Smooth muscle cell (in vitro differentiated cells): ENCODE measurements around the gene CENPB. TPM values are rescaled to one million over a fixed set of nuclear protein-coding genes. Genes with fewer than 3 reads are reported as not detected.

Experiments
- DNase-seq: peaks from one replicate; lab custom pipeline; 2025; ENCODE audit not compliant: unreplicated experiment; lab: John Stamatoyannopoulos, UW
- H2AFZ ChIP-seq: fragments of 200-600 bp; sonication (generic); 2 replicates; pipeline ENCODE4 v1.6.0; 2016; ENCODE audit warnings: antibody characterized with exemption, low read depth, mild to moderate bottlenecking
- H3F3A ChIP-seq: fragments of 200-600 bp; sonication (generic); 2 replicates; pipeline ENCODE4 v1.6.0; 2017; ENCODE audit warnings: antibody characterized with exemption, low read depth
- H3K27ac ChIP-seq: fragments of 200-600 bp; sonication (generic); 2 replicates; pipeline ENCODE4 v1.5.1; 2016; ENCODE audit warnings: low read depth, mild to moderate bottlenecking
- H3K27me3 ChIP-seq: fragments of 200-600 bp; sonication (generic); 2 replicates; pipeline ENCODE4 v1.6.1; 2016; ENCODE audit warnings: low read depth, mild to moderate bottlenecking
- H3K36me3 ChIP-seq: fragments of 200-600 bp; sonication (generic); 2 replicates; pipeline ENCODE4 v1.5.1; 2016; ENCODE audit warnings: low read depth
- H3K4me1 ChIP-seq: fragments of 200-600 bp; sonication (generic); 2 replicates; pipeline ENCODE4 v1.5.1; 2016; ENCODE audit warnings: low read depth
- H3K4me2 ChIP-seq: fragments of 200-600 bp; sonication (generic); 2 replicates; pipeline ENCODE4 v1.6.0; 2016; ENCODE audit warnings: mild to moderate bottlenecking
- H3K4me3 ChIP-seq: fragments of 200-600 bp; sonication (generic); 2 replicates; pipeline ENCODE4 v1.5.1; 2016; ENCODE audit warnings: mild to moderate bottlenecking
- H3K79me2 ChIP-seq: fragments of 200-600 bp; sonication (generic); 2 replicates; pipeline ENCODE4 v1.6.0; 2016; ENCODE audit warnings: low read depth, mild to moderate bottlenecking
- H3K9ac ChIP-seq: fragments of 200-600 bp; sonication (generic); 2 replicates; pipeline ENCODE4 v1.6.0; 2016; ENCODE audit warnings: low read depth
- H3K9me3 ChIP-seq: fragments of 200-600 bp; sonication (generic); replicated peaks from 2 replicates; pipeline ENCODE4 v1.5.1; 2016; ENCODE audit warnings: low read depth
- H4K20me1 ChIP-seq: fragments of 200-600 bp; sonication (generic); 2 replicates; pipeline ENCODE4 v1.6.0; 2016; ENCODE audit warnings: low read depth
- CTCF ChIP-seq: fragments of 200-600 bp; sonication (generic); IDR thresholded peaks from 2 replicates; pipeline ENCODE4 v1.5.1; 2017; ENCODE audit warnings: borderline replicate concordance, mild to moderate bottlenecking, antibody characterized with exemption; ENCODE audit not compliant: insufficient read depth, poor library complexity, severe bottlenecking
- WGBS: methylation state at CpG from one replicate; pipeline ENCODE4 v1.1.7; 2016; ENCODE audit warnings: low lambda C conversion rate; 5-methylcytosine and 5-hydroxymethylcytosine counted together
- polyA plus RNA-seq: library from polyadenylated mRNA; unstranded; fragments of >200 nt; fragmentation: Nextera tagmentation; extraction: Ambion mirVana; gene quantifications from 2 replicates; pipeline ENCODE4 v1.2.1, GENCODE V29; 2016
- total RNA-seq: library from RNA; depleted of rRNA; stranded (reverse); fragments of >200 nt; gene quantifications from 2 replicates; pipeline ENCODE4 v1.2.3, GENCODE V29; 2014

The CENPB gene
- total and polyA plus RNA-seq, 2 experiments from 2014 or later, result 10.4 to 23.6 TPM

GRCh38 chr20:3752386-3752759 is 34.2 kb downstream of the CENPB start:
- peak overlapping the region; percentile 51 for H3K4me3 ChIP-seq
- H3K36me3 ChIP-seq, result no peaks in the 10 kb centered on the region
- H3F3A ChIP-seq, result peaks cover 2% of the 10 kb centered on the region
- H3K27me3 ChIP-seq, result peaks cover 42% of the 10 kb centered on the region
- peak overlapping the region; percentile 95 for H3K4me2 ChIP-seq
- no peak overlapping the region for H3K9ac ChIP-seq
- H3K4me1 ChIP-seq, result peaks cover 5% of the 10 kb centered on the region
- no peak for TF ChIP-seq CTCF
- no peaks in the 10 kb centered on the region for H3K79me2 ChIP-seq
- DNase-seq, result no peak
- H3K27ac ChIP-seq, result no peak overlapping the region
- H4K20me1 ChIP-seq, result peaks cover 7% of the 10 kb centered on the region
- H3K9me3 ChIP-seq, result no peaks in the 10 kb centered on the region
- 22% methylated on average over 13 of the region's 13 CpGs for WGBS
- H2AFZ ChIP-seq, result peak overlapping the region; percentile 54

- 2% methylated on average over 76 of the region's 95 CpGs for WGBS
- DNase-seq, result peak; percentile 14
- peaks cover 7% of the 10 kb centered on the region for H4K20me1 ChIP-seq
- peak overlapping the region; percentile 54 for H2AFZ ChIP-seq
- peaks cover 43% of the 10 kb centered on the region for H3K27me3 ChIP-seq
- H3K9me3 ChIP-seq, result no peaks in the 10 kb centered on the region
- H3F3A ChIP-seq, result peaks cover 2% of the 10 kb centered on the region
- H3K36me3 ChIP-seq, result no peaks in the 10 kb centered on the region
- H3K4me1 ChIP-seq, result peaks cover 5% of the 10 kb centered on the region
- H3K9ac ChIP-seq, result no peak overlapping the region
- no peak overlapping the region for H3K27ac ChIP-seq
- peak overlapping the region; percentile 95 for H3K4me2 ChIP-seq
- no peaks in the 10 kb centered on the region for H3K79me2 ChIP-seq
- no peak for TF ChIP-seq CTCF
- H3K4me3 ChIP-seq, result peak overlapping the region; percentile 51
Measured at GRCh38 chr20:3751675-3752385, 34.7 kb downstream of the CENPB start.

GRCh38 chr20:3751305-3751674 is 35.2 kb downstream of the CENPB start:
- TF ChIP-seq CTCF, result peak; percentile 30
- Histone ChIP-seq H3K4me3 (peak overlapping the region; percentile 51), H3F3A (peaks cover 2% of the 10 kb centered on the region), H3K4me1 (peaks cover 5% of the 10 kb centered on the region), H4K20me1 (peaks cover 7% of the 10 kb centered on the region), H3K36me3 (no peaks in the 10 kb centered on the region), H3K4me2 (peak overlapping the region; percentile 95), H3K9me3 (no peaks in the 10 kb centered on the region), H3K27me3 (peaks cover 43% of the 10 kb centered on the region), H2AFZ (no peak overlapping the region), H3K27ac (no peak overlapping the region), H3K79me2 (no peaks in the 10 kb centered on the region), H3K9ac (no peak overlapping the region)
- WGBS, result 22% methylated on average over 30 of the region's 31 CpGs
- DNase-seq, result no peak
